Neutrophil (primary cell): ENCODE measurements around the gene PUDP.

Experiments used
- H3K27ac ChIP-seq: fragments of 200-600 bp; sonication (generic); 2 replicates; pipeline ENCODE4 v1.5.1; 2016; ENCODE audit warnings: mild to moderate bottlenecking, moderate library complexity
- H3K27me3 ChIP-seq: fragments of 200-600 bp; sonication (generic); 2 replicates; pipeline ENCODE4 v1.6.0; 2016; ENCODE audit warnings: mild to moderate bottlenecking
- H3K36me3 ChIP-seq: fragments of 200-600 bp; sonication (generic); 2 replicates; pipeline ENCODE4 v1.5.1; 2017
- H3K4me1 ChIP-seq, 2 experiments: fragments of 200-600 bp in 1 of 2; sonication (generic) in 1 of 2; 1 replicate in 1 of 2; 2 replicates in 1 of 2; pipeline versions ENCODE4 v1.5.1 to v1.6.1; 2013 to 2016; ENCODE audit warnings: low read depth in 1 of 2, low read length in 1 of 2, mild to moderate bottlenecking in 1 of 2, moderate library complexity in 1 of 2; ENCODE audit not compliant: control insufficient read depth in 1 of 2, insufficient read depth in 1 of 2
- H3K4me3 ChIP-seq, 2 experiments: fragments of 200-600 bp in 1 of 2; sonication (generic) in 1 of 2; 1 replicate in 1 of 2; 2 replicates in 1 of 2; pipeline ENCODE4 v1.5.1; 2013 to 2016; ENCODE audit warnings: low read depth in 1 of 2, low read length in 1 of 2, mild to moderate bottlenecking in 1 of 2, moderate library complexity in 1 of 2
- H3K9me3 ChIP-seq: fragments of 200-600 bp; sonication (generic); 2 replicates; pipeline ENCODE4 v1.5.1; 2016
- CTCF ChIP-seq: fragments of 200-600 bp; sonication (generic); IDR thresholded peaks from 2 replicates; pipeline ENCODE4 v1.5.1; 2016; ENCODE audit warnings: antibody characterized with exemption

Gene PUDP

GRCh38 chrX:7083021-7083420 lies 64.9 kb downstream of the PUDP start:
- Histone ChIP-seq H3K27me3 (no peaks in the 10 kb centered on the region), H3K9me3 (no peaks in the 10 kb centered on the region), H3K36me3 (no peaks in the 10 kb centered on the region), H3K4me3 (no peak overlapping the region), H3K4me1 (peaks cover 24 to 29% of the 10 kb centered on the region in 2 experiments), H3K27ac (peak overlapping the region; percentile 72)
- TF ChIP-seq CTCF: no peak

- H3K9me3 ChIP-seq: no peaks in the 10 kb centered on the region
- no peaks in the 10 kb centered on the region for H3K27me3 ChIP-seq
- no peak overlapping the region for H3K4me3 ChIP-seq
- no peak for TF ChIP-seq CTCF
- peak overlapping the region; percentile 72 for H3K27ac ChIP-seq
- peaks cover 24 to 29% of the 10 kb centered on the region in 2 experiments for H3K4me1 ChIP-seq
- no peaks in the 10 kb centered on the region for H3K36me3 ChIP-seq
Measured at GRCh38 chrX:7082556-7082955, 65.4 kb downstream of the PUDP start.

GRCh38 chrX:7077241-7078230 lies 70.4 kb downstream of the PUDP start:
- Histone ChIP-seq H3K36me3 (no peaks in the 10 kb centered on the region), H3K4me3 (no peak overlapping the region), H3K9me3 (no peaks in the 10 kb centered on the region), H3K4me1 (no peaks in the 10 kb centered on the region), H3K27me3 (no peaks in the 10 kb centered on the region), H3K27ac (no peak overlapping the region)
- TF ChIP-seq CTCF: no peak

- Histone ChIP-seq H3K4me1 (no peaks in the 10 kb centered on the region), H3K9me3 (no peaks in the 10 kb centered on the region), H3K4me3 (no peak overlapping the region), H3K27ac (no peak overlapping the region), H3K36me3 (no peaks in the 10 kb centered on the region), H3K27me3 (no peaks in the 10 kb centered on the region)
- TF ChIP-seq CTCF: no peak
Measured at GRCh38 chrX:7076245-7076661, 71.7 kb downstream of the PUDP start.

- no peaks in the 10 kb centered on the region for H3K36me3 ChIP-seq
- TF ChIP-seq CTCF: no peak
- H3K4me3 ChIP-seq: no peak overlapping the region
- H3K27me3 ChIP-seq: no peaks in the 10 kb centered on the region
- no peak overlapping the region for H3K27ac ChIP-seq
- H3K4me1 ChIP-seq: no peaks in the 10 kb centered on the region
- H3K9me3 ChIP-seq: no peaks in the 10 kb centered on the region
Measured at GRCh38 chrX:7074908-7075204, 73.1 kb downstream of the PUDP start.
